ENCODE data around the gene TNMD. TPM values are rescaled to one million over a fixed set of nuclear protein-coding genes. Genes with fewer than 3 reads are reported as not detected.

TNMD gene
- total RNA-seq, 1 experiment from 2014 or later = not detected

DNA sequence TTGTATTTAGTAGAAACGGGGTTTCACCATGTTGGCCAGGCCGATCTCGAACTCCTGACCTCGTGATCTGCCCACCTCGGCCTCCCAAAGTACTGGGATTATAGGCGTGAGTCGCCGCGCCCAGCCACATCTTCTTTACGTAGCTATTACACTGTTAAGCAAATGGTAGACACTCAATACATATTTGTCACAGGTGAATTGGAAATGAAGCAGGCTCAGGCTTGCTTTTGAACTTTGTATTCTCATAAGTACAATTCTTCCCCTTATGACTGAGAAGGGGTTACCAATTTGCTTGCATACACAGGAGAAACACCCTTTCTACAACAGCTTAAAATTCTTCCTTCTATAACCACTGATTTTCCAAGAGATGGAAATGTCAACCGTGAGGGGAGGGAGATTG is 58.5 kb downstream of the TNMD start:
- TF ChIP-seq, protein P1, sequence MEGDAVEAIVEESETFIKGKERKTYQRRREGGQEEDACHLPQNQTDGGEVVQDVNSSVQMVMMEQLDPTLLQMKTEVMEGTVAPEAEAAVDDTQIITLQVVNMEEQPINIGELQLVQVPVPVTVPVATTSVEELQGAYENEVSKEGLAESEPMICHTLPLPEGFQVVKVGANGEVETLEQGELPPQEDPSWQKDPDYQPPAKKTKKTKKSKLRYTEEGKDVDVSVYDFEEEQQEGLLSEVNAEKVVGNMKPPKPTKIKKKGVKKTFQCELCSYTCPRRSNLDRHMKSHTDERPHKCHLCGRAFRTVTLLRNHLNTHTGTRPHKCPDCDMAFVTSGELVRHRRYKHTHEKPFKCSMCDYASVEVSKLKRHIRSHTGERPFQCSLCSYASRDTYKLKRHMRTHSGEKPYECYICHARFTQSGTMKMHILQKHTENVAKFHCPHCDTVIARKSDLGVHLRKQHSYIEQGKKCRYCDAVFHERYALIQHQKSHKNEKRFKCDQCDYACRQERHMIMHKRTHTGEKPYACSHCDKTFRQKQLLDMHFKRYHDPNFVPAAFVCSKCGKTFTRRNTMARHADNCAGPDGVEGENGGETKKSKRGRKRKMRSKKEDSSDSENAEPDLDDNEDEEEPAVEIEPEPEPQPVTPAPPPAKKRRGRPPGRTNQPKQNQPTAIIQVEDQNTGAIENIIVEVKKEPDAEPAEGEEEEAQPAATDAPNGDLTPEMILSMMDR (IDR thresholded peaks at IDR 0.05; ENCODE audit: unreplicated experiment) = no peak
- H3K9me3 Mint-ChIP-seq (ENCODE audit: low read depth, unreplicated experiment) = no peaks in the 10 kb centered on the region
- DNase-seq = no peak
- H3K4me1 Mint-ChIP-seq (ENCODE audit: low read depth, unreplicated experiment) = peaks cover 58% of the 10 kb centered on the region
- peak overlapping the region; percentile 70 for H3K4me3 Mint-ChIP-seq (ENCODE audit: low read depth, unreplicated experiment)
- no TSS peak for BruUV-seq (replicated peaks)
- intact Hi-C loops (cut with micrococcal nuclease; ENCODE audit: unreplicated experiment) = no loop called here
- CTCF ChIA-PET = no interaction called here
- no peaks in the 10 kb centered on the region for H3K27me3 Mint-ChIP-seq (ENCODE audit: unreplicated experiment)
- peak overlapping the region; percentile 65 for H3K27ac Mint-ChIP-seq (ENCODE audit: unreplicated experiment)
- peaks cover 25% of the 10 kb centered on the region for H3K36me3 Mint-ChIP-seq (ENCODE audit: insufficient read depth, unreplicated experiment)

DNA sequence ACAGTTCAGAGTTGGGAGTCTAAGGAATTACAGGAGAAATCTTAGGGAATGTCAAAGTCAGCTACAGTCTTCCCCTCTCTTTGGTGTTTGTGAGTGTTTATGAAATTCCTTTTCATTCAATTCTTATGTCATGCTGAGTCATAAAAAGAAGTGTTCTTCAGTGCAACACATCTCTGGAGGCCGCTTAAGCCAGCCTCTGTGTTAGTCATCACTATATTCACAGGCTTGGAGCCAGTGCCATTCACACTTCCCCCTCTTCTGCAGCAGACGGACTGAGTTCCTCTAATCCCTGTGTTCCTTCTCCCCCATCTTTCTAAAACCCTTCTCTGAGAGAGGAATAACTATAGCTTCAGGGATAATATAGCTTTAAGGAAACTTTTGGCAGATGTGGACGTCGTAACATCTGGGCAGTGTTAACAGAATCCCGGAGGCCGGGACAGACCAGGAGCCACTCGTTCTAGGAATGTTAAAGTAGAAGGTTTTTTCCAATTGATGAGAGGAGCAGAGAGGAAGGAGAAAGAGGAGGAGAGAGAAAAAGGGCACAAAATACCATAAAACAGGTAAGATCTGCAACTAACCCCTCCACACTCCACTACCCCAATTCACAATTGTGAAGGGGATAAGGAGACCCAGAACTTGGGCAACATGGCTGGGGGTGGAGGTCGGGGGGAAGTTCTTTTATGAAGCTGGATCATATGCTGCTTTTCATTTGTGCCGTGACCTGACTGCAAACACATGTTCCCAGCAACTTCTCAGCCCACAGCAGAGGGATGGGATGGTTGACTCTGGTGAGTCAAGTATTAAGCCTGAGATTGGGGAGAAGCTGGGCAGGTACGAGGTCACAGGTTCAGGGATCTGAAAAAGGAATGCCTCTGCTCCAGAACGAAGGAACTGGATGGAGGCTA is 59.5 kb downstream of the TNMD start, which contains the start of gene SRPX2:
TSS of gene SRPX2 (plus strand) at position 244 of the 905 bp plus-strand sequence. CDS start 2,124 bp downstream, outside the sequence.
- H3K36me3 Mint-ChIP-seq (ENCODE audit: insufficient read depth, unreplicated experiment) = peaks cover 25% of the 10 kb centered on the region
- intact Hi-C loops (cut with micrococcal nuclease; ENCODE audit: unreplicated experiment) = no loop called here
- peaks cover 58% of the 10 kb centered on the region for H3K4me1 Mint-ChIP-seq (ENCODE audit: low read depth, unreplicated experiment)
- H3K27ac Mint-ChIP-seq (ENCODE audit: unreplicated experiment) = peak within 1 kb of the TSS; percentile 65
- H3K27me3 Mint-ChIP-seq (ENCODE audit: unreplicated experiment) = no peaks in the 10 kb centered on the region
- H3K4me3 Mint-ChIP-seq (ENCODE audit: low read depth, unreplicated experiment) = peak within 1 kb of the TSS; percentile 70
- no peaks in the 10 kb centered on the region for H3K9me3 Mint-ChIP-seq (ENCODE audit: low read depth, unreplicated experiment)
- CTCF ChIA-PET = interaction anchor here (1.2 kb wide), 1 partner anchor 27 kb away, joined by 3 read pairs; no protein-coding TSS in a partner anchor
- TSS peak; percentile 53 for BruUV-seq (replicated peaks)
- TF ChIP-seq, protein P1 (IDR thresholded peaks at IDR 0.05; ENCODE audit: unreplicated experiment) = no peak
- peak; percentile 39 for DNase-seq

DNA sequence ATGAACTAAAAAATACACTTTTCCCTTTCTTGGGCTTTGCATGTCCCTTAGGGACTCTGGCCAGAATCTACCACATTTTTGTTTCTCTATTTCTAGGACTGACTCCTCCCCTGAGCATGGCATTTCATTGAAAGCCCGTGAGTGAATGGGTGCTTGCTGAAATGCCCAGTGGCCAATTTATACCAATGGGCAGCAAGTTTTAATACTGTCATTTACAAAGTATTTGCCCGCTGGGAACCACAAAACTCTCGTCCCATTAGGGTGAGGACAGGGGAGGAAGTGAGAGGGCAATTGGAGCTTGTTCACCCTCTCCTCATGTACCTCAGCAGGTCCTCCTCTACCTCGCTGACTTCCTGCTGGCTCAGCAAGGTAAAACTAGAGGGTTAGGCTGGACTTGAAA is 60.4 kb downstream of the TNMD start:
- H3K4me1 Mint-ChIP-seq (ENCODE audit: low read depth, unreplicated experiment) = peaks cover 59% of the 10 kb centered on the region
- no peak for DNase-seq

DNA sequence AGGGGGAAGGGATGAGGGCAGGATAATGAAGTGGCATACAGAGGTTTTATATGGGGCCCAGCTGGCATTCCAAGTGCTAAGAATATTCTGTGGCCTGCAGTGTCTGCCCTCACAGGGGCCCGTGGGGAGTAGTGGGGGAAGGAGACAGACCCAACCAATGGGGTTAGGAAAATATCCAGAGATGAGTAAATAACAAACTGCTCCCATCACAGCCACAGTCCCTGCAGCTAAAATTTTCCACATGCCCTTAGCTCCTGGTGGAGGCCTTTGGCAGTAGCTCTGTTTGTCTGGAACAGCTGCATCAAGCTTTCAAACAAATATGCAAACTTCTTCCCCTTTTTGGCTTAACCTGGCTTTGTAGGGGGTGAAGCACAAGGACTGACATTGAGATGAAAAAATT is 62.4 kb downstream of the TNMD start:
- BruUV-seq (replicated peaks) = no TSS peak
- CTCF ChIA-PET = no interaction called here
- DNase-seq = no peak
- H3K36me3 Mint-ChIP-seq (ENCODE audit: insufficient read depth, unreplicated experiment) = peaks cover 32% of the 10 kb centered on the region
- peaks cover 68% of the 10 kb centered on the region for H3K4me1 Mint-ChIP-seq (ENCODE audit: low read depth, unreplicated experiment)
- H3K9me3 Mint-ChIP-seq (ENCODE audit: low read depth, unreplicated experiment) = no peaks in the 10 kb centered on the region
- intact Hi-C loops (cut with micrococcal nuclease; ENCODE audit: unreplicated experiment) = no loop called here
- H3K4me3 Mint-ChIP-seq (ENCODE audit: low read depth, unreplicated experiment) = no peak overlapping the region
- TF ChIP-seq, protein P1 (IDR thresholded peaks at IDR 0.05; ENCODE audit: unreplicated experiment) = no peak
- H3K27ac Mint-ChIP-seq (ENCODE audit: unreplicated experiment) = no peak overlapping the region
- H3K27me3 Mint-ChIP-seq (ENCODE audit: unreplicated experiment) = no peaks in the 10 kb centered on the region

More for the DNA sequence above, 60.4 kb downstream of the TNMD start:
- H3K9me3 Mint-ChIP-seq (ENCODE audit: low read depth, unreplicated experiment) = no peaks in the 10 kb centered on the region
- H3K4me3 Mint-ChIP-seq (ENCODE audit: low read depth, unreplicated experiment) = peak overlapping the region; percentile 70
- CTCF ChIA-PET = interaction anchor here (1.2 kb wide), 1 partner anchor 26 kb away, joined by 3 read pairs; no protein-coding TSS in a partner anchor
- intact Hi-C loops (cut with micrococcal nuclease; ENCODE audit: unreplicated experiment) = no loop called here
- TF ChIP-seq, protein P1 (IDR thresholded peaks at IDR 0.05; ENCODE audit: unreplicated experiment) = no peak
- no TSS peak for BruUV-seq (replicated peaks)
- H3K27ac Mint-ChIP-seq (ENCODE audit: unreplicated experiment) = peak overlapping the region; percentile 65
- peaks cover 25% of the 10 kb centered on the region for H3K36me3 Mint-ChIP-seq (ENCODE audit: insufficient read depth, unreplicated experiment)
- no peaks in the 10 kb centered on the region for H3K27me3 Mint-ChIP-seq (ENCODE audit: unreplicated experiment)
